Lung (tissue), 12 donors: Measurements from ENCODE around the gene HOXC5. TPM values are rescaled to one million over a fixed set of nuclear protein-coding genes. Genes with fewer than 3 reads are reported as not detected.
A peak's percentile ranks its signal among the peaks of the same experiment; 100 is the strongest.

ENCODE experiments used
- ATAC-seq: fragments of 200-7000 bp; cut with Tn5 transposase; one replicate; pipeline ENCODE4 v1.9.1; 2020; ENCODE audit warnings: moderate number of reproducible peaks; ENCODE audit not compliant: insufficient read depth, low FRiP score
- DNase-seq, 3 donors: peaks; one replicate each; pipeline ENCODE4 v3.0.0-alpha.2; 2013 to 2017
- H3K27ac ChIP-seq, 2 donors: one replicate each; pipeline ENCODE4 v1.5.1; 2013; ENCODE audit warnings: mild to moderate bottlenecking in 2 of 2, moderate library complexity in 2 of 2, control low read depth in 1 of 2, inconsistent platforms in 1 of 2, low read depth in 1 of 2, low read length in 1 of 2
- H3K27me3 ChIP-seq, 3 donors: one replicate each; pipeline ENCODE4 v1.5.1; 2013; ENCODE audit warnings: low read length in 2 of 3; ENCODE audit not compliant: control insufficient read depth in 3 of 3, insufficient read depth in 3 of 3
- H3K36me3 ChIP-seq, 4 donors: one replicate each; pipeline ENCODE4 v1.5.1; 2013; ENCODE audit warnings: low read length in 4 of 4, mild to moderate bottlenecking in 1 of 4, moderate library complexity in 1 of 4; ENCODE audit not compliant: control insufficient read depth in 4 of 4, insufficient read depth in 4 of 4
- H3K4me1 ChIP-seq, 5 donors: one replicate each; pipeline ENCODE4 v1.5.1; 2013; ENCODE audit warnings: low read length in 5 of 5, mild to moderate bottlenecking in 2 of 5, moderate library complexity in 1 of 5; ENCODE audit not compliant: control insufficient read depth in 5 of 5, insufficient read depth in 5 of 5
- H3K4me3 ChIP-seq: one replicate; pipeline ENCODE4 v1.5.1; 2013; ENCODE audit warnings: mild to moderate bottlenecking, control low read depth, moderate library complexity
- H3K9ac ChIP-seq, 2 donors: one replicate each; pipeline ENCODE4 v1.5.1; 2013; ENCODE audit warnings: low read length in 2 of 2, control low read depth in 1 of 2; ENCODE audit not compliant: insufficient read depth in 1 of 2
- H3K9me3 ChIP-seq, 4 donors: one replicate each; pipeline ENCODE4 v1.5.1; 2013; ENCODE audit warnings: low read length in 3 of 4, mild to moderate bottlenecking in 1 of 4, moderate library complexity in 1 of 4; ENCODE audit not compliant: control insufficient read depth in 4 of 4, insufficient read depth in 3 of 4
- WGBS, 2 donors: extraction: QIAGEN DNeasy Blood & Tissue Kit; methylation state at CpG; one replicate each; pipeline ENCODE4 v1.1.7; 2013; 5-methylcytosine and 5-hydroxymethylcytosine counted together
- polyA plus RNA-seq, 2 donors: library from polyadenylated mRNA; stranded (reverse); fragments of 200-250 nt; gene quantifications; one replicate each; pipeline ENCODE4 v1.2.1, GENCODE V29; 2013
- total RNA-seq, 2 donors: library from RNA; depleted of rRNA in 1 of 2; stranded (reverse); fragments of >200 nt in 1 of 2; gene quantifications; one replicate each; pipeline ENCODE4 v1.2.1, GENCODE V29; 2014 to 2021
- TF ChIP-seq, protein P1 (sequence below): IDR thresholded peaks from 2 replicates; pipeline ENCODE4 v1.5.1; 2012; ENCODE audit warnings: mild to moderate bottlenecking; ENCODE audit errors: control extremely low read depth, extremely low read depth
- donor health status: control.
- donor health status: control.
- donor health status: Bipolar disorder and iron deficiency.
- donor health status: healthy.
- donor health status: DM: yes; HTN: yes; CAD: no.

Gene HOXC5
- total and polyA plus RNA-seq, 4 donors = 0.08 to 0.26 (median 0.17) TPM

DNA sequence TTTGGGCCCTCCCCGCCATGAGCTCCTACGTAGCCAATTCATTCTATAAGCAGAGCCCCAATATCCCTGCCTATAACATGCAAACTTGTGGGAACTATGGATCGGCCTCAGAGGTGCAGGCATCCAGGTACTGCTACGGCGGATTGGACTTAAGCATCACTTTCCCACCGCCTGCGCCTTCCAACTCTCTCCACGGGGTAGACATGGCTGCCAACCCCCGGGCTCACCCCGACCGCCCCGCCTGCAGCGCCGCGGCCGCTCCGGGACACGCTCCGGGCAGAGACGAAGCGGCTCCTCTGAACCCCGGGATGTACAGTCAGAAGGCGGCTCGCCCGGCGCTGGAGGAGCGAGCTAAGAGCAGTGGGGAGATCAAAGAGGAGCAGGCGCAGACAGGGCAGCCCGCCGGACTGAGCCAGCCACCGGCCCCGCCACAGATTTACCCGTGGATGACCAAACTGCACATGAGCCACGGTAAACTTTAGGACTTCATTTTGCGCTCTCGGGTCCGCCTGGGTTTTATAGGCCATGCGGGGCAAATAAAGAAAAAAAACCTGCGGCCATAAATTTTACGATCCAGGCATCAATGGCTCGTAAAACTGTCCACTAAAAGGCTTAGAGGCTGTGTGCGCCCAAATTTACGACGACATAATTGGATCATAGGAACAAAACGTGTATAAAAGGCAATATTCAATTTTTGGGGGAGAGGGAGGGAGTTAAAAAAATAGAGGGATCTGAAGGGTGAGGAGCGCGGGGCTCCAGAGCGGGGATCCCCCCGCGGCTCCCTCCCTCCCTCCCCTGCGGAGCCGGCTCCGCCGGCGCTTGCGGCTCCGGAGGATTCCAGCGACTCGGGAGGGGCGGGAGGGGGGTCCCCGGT lies 493 bp downstream of the HOXC5 start:
- TF ChIP-seq, protein P1, sequence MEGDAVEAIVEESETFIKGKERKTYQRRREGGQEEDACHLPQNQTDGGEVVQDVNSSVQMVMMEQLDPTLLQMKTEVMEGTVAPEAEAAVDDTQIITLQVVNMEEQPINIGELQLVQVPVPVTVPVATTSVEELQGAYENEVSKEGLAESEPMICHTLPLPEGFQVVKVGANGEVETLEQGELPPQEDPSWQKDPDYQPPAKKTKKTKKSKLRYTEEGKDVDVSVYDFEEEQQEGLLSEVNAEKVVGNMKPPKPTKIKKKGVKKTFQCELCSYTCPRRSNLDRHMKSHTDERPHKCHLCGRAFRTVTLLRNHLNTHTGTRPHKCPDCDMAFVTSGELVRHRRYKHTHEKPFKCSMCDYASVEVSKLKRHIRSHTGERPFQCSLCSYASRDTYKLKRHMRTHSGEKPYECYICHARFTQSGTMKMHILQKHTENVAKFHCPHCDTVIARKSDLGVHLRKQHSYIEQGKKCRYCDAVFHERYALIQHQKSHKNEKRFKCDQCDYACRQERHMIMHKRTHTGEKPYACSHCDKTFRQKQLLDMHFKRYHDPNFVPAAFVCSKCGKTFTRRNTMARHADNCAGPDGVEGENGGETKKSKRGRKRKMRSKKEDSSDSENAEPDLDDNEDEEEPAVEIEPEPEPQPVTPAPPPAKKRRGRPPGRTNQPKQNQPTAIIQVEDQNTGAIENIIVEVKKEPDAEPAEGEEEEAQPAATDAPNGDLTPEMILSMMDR = no peak
- no peak overlapping the region for H3K27ac ChIP-seq
- peak; percentile 3 for ATAC-seq
- peaks cover 0 to 14% (median 0%) of the 10 kb centered on the region in 4 donors for H3K9me3 ChIP-seq
- no peak overlapping the region for H3K9ac ChIP-seq
- H3K4me1 ChIP-seq = peaks cover 0 to 25% (median 0%) of the 10 kb centered on the region in 5 donors
- H3K27me3 ChIP-seq = peaks cover 21 to 72% (median 66%) of the 10 kb centered on the region in 3 donors
- 5% methylated on average over 55 to 59 of the region's 61 CpGs for WGBS, 2 donors
- no peak overlapping the region for H3K4me3 ChIP-seq
- peaks cover 0 to 1% (median 0%) of the 10 kb centered on the region in 4 donors for H3K36me3 ChIP-seq
- no peak for DNase-seq

- H3K9ac ChIP-seq = no peak overlapping the region
- DNase-seq = no peak
- TF ChIP-seq, protein P1 = no peak
- H3K4me3 ChIP-seq = no peak overlapping the region
- H3K36me3 ChIP-seq = peaks cover 0 to 1% (median 0%) of the 10 kb centered on the region in 4 donors
- H3K4me1 ChIP-seq = peaks cover 0 to 29% (median 0%) of the 10 kb centered on the region in 5 donors
- WGBS, 2 donors = 9 to 15% methylated on average over 54 to 57 of the region's 57 CpGs
- H3K9me3 ChIP-seq = peaks cover 0 to 14% (median 0%) of the 10 kb centered on the region in 4 donors
- no peak overlapping the region for H3K27ac ChIP-seq
- H3K27me3 ChIP-seq = peaks cover 21 to 73% (median 69%) of the 10 kb centered on the region in 3 donors
- no peak for ATAC-seq
These were observed 1.3 kb downstream of the HOXC5 start for GRCh38 chr12:54033980-54034784.

DNA sequence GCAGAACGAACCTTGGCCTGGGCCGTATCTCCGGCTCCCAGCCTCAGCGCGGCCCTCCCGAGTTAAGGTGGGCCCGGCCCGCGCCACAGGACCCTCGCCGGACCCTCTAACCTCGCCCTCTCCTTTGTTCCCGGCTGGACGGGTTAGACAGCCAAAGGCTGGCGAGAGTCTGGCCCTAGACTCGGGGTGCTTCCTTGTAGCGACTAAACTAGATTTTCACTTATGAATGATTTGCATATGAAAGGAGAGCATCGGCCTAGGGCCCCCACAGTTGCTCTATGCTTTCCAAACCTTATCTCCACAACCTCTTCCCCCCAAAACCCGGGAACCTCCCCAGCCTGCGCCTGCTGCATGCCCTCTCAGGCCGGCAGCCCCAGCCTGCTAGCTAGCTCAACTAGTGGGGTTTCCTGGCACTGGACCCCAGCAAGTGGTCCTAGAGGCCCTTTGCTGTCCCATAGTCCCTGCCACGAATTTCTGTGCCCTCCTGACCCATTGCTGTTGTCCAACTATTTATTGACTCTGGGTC lies 2.0 kb downstream of the HOXC5 start:
- ATAC-seq (no peak), DNase-seq (no peak)
- Histone ChIP-seq H3K9ac (no peak overlapping the region), H3K4me1 (peaks cover 0 to 36% (median 0%) of the 10 kb centered on the region in 5 donors), H3K27ac (no peak overlapping the region), H3K27me3 (peaks cover 21 to 72% (median 71%) of the 10 kb centered on the region in 3 donors), H3K36me3 (peaks cover 0 to 1% (median 0%) of the 10 kb centered on the region in 4 donors), H3K9me3 (peaks cover 0 to 14% (median 0%) of the 10 kb centered on the region in 4 donors), H3K4me3 (no peak overlapping the region)
- TF ChIP-seq, protein P1 = no peak
- 39 to 49% methylated on average over 22 of the region's 22 CpGs for WGBS, 2 donors
